Testis (tissue), 2 donors: Measurements from ENCODE around the gene PTPN13.

Experiments used
- POLR2A ChIP-seq: fragments of 450-650 bp; IDR thresholded peaks from one replicate; pipeline ENCODE4 v1.6.1; 2017; ENCODE audit warnings: antibody characterized with exemption, mild to moderate bottlenecking, moderate library complexity
- TF ChIP-seq, protein P1 (sequence below), 3 experiments: fragments of 450-650 bp in 2 of 3; fragments of 200-600 bp in 1 of 3; sonication (generic) in 1 of 3; IDR thresholded peaks; one replicate each; pipeline ENCODE4 v1.5.1; 2016 to 2019; ENCODE audit warnings: antibody characterized with exemption in 3 of 3, mild to moderate bottlenecking in 2 of 3, moderate library complexity in 1 of 3

DNA sequence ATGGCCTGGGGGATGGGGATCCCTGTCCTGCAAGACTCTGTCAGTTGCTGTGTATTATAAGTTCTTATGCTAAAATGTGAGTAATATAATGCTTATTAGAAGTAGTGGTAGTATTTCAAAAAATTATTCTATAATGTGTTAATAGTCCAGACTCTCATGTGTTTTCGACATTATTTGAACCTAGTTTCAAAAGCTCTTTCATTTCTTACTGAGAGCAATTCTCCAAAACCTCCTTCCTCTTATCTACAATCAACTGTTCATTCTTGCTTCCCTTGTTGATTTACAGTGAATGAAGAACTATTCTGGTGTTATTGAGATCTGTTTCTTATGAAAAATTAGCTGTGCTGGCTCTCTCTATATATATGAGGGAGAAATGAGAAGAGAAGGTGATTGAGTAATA is 32.9 kb upstream of the PTPN13 start:
- TF ChIP-seq, protein P1, sequence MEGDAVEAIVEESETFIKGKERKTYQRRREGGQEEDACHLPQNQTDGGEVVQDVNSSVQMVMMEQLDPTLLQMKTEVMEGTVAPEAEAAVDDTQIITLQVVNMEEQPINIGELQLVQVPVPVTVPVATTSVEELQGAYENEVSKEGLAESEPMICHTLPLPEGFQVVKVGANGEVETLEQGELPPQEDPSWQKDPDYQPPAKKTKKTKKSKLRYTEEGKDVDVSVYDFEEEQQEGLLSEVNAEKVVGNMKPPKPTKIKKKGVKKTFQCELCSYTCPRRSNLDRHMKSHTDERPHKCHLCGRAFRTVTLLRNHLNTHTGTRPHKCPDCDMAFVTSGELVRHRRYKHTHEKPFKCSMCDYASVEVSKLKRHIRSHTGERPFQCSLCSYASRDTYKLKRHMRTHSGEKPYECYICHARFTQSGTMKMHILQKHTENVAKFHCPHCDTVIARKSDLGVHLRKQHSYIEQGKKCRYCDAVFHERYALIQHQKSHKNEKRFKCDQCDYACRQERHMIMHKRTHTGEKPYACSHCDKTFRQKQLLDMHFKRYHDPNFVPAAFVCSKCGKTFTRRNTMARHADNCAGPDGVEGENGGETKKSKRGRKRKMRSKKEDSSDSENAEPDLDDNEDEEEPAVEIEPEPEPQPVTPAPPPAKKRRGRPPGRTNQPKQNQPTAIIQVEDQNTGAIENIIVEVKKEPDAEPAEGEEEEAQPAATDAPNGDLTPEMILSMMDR (IDR thresholded peaks at IDR 0.05), result no peak
- no peak for TF ChIP-seq POLR2A
